ENCODE results near the gene MAD1L1.

DNA sequence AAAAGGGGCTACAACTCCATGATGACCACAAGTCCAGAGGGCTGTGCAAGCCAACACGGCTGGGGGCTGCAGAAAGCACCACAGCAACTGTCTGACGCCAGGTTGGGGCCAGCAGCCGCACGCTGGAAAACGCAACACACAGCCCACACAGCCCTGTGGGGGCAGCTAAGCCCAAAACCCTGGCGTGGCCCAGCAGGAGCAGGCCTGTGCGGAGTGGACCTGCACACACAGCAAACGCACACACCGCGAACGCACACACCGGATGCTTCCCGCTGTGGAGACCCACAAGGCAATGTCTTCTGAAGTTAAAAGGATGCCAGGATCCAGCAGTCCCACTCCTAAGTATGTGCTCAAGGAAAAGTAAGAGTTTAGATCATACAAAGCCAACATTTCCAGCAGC lies 121.2 kb downstream of the MAD1L1 start:
- TF ChIP-seq, protein P1, sequence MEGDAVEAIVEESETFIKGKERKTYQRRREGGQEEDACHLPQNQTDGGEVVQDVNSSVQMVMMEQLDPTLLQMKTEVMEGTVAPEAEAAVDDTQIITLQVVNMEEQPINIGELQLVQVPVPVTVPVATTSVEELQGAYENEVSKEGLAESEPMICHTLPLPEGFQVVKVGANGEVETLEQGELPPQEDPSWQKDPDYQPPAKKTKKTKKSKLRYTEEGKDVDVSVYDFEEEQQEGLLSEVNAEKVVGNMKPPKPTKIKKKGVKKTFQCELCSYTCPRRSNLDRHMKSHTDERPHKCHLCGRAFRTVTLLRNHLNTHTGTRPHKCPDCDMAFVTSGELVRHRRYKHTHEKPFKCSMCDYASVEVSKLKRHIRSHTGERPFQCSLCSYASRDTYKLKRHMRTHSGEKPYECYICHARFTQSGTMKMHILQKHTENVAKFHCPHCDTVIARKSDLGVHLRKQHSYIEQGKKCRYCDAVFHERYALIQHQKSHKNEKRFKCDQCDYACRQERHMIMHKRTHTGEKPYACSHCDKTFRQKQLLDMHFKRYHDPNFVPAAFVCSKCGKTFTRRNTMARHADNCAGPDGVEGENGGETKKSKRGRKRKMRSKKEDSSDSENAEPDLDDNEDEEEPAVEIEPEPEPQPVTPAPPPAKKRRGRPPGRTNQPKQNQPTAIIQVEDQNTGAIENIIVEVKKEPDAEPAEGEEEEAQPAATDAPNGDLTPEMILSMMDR (conservative IDR thresholded peaks at IDR 0.05 in 1 of 2, IDR thresholded peaks at IDR 0.05 in 1 of 2; ENCODE audit: low read depth in 1 of 2, low read length in 2 of 2) = no peak
- no peak for TF ChIP-seq EZH2 (IDR thresholded peaks at IDR 0.05; ENCODE audit: low read length, missing control alignments)

All from fibroblast of lung (primary cell).